Trophoblast cell (in vitro differentiated cells and primary cell): ENCODE data around the gene DTWD1.

Experiments
- DNase-seq, 2 donors: peaks; one replicate each; pipeline ENCODE4 v3.0.0-alpha.2; 2016
- H2AFZ ChIP-seq: 2 replicates; pipeline ENCODE4 v1.6.1; 2013; ENCODE audit warnings: low read length, moderate library complexity, mild to moderate bottlenecking; ENCODE audit not compliant: insufficient read depth, poor library complexity
- H2AK5ac ChIP-seq: 2 replicates; pipeline ENCODE4 v1.6.1; 2013; ENCODE audit warnings: mild to moderate bottlenecking, low read length
- H2BK120ac ChIP-seq: 2 replicates; pipeline ENCODE4 v1.6.1; 2013; ENCODE audit warnings: low read length, mild to moderate bottlenecking, moderate library complexity; ENCODE audit not compliant: insufficient read depth, poor library complexity
- H2BK12ac ChIP-seq: 2 replicates; pipeline ENCODE4 v1.6.1; 2013; ENCODE audit warnings: mild to moderate bottlenecking, low read length, moderate library complexity
- H2BK5ac ChIP-seq: 2 replicates; pipeline ENCODE4 v1.6.1; 2013; ENCODE audit warnings: low read length, low read depth, moderate library complexity, mild to moderate bottlenecking; ENCODE audit not compliant: poor library complexity
- H3K14ac ChIP-seq: 2 replicates; pipeline ENCODE4 v1.6.1; 2013; ENCODE audit warnings: mild to moderate bottlenecking, low read length
- H3K18ac ChIP-seq: 2 replicates; pipeline ENCODE4 v1.6.1; 2013; ENCODE audit warnings: mild to moderate bottlenecking, low read length
- H3K23ac ChIP-seq: 2 replicates; pipeline ENCODE4 v1.6.1; 2013; ENCODE audit warnings: low read length
- H3K27ac ChIP-seq: 2 replicates; pipeline ENCODE4 v1.5.1; 2013; ENCODE audit warnings: low read depth, mild to moderate bottlenecking, inconsistent platforms, low read length, moderate library complexity
- H3K27me3 ChIP-seq: 2 replicates; pipeline ENCODE4 v1.6.1; 2013; ENCODE audit warnings: inconsistent platforms, mild to moderate bottlenecking, low read length, moderate library complexity; ENCODE audit not compliant: insufficient read depth
- H3K36me3 ChIP-seq, 2 experiments: 1 replicate in 1 of 2; 2 replicates in 1 of 2; pipeline ENCODE4 v1.6.1; 2013; ENCODE audit warnings: low read length in 2 of 2, mild to moderate bottlenecking in 2 of 2, moderate library complexity in 1 of 2; ENCODE audit not compliant: insufficient read depth in 2 of 2, control insufficient read depth in 1 of 2
- H3K4ac ChIP-seq: 2 replicates; pipeline ENCODE4 v1.6.1; 2013; ENCODE audit warnings: low read depth, mild to moderate bottlenecking, low read length, moderate library complexity
- H3K4me1 ChIP-seq, 2 experiments: 1 replicate in 1 of 2; 2 replicates in 1 of 2; pipeline ENCODE4 v1.6.1; 2013; ENCODE audit warnings: low read length in 2 of 2, mild to moderate bottlenecking in 2 of 2, moderate library complexity in 1 of 2; ENCODE audit not compliant: insufficient read depth in 2 of 2, control insufficient read depth in 1 of 2
- H3K4me2 ChIP-seq: 2 replicates; pipeline ENCODE4 v1.6.1; 2013; ENCODE audit warnings: inconsistent platforms, mild to moderate bottlenecking, low read length, moderate library complexity
- H3K4me3 ChIP-seq: 2 replicates; pipeline ENCODE4 v1.5.1; 2013; ENCODE audit warnings: mild to moderate bottlenecking, low read depth, low read length, inconsistent platforms
- H3K79me1 ChIP-seq: one replicate; pipeline ENCODE4 v1.6.1; 2013; ENCODE audit warnings: low read length
- H3K79me2 ChIP-seq: 2 replicates; pipeline ENCODE4 v1.6.1; 2013; ENCODE audit warnings: low read length, mild to moderate bottlenecking; ENCODE audit not compliant: control insufficient read depth, insufficient read depth, poor library complexity
- H3K9ac ChIP-seq: 2 replicates; pipeline ENCODE4 v1.6.1; 2013; ENCODE audit warnings: mild to moderate bottlenecking, low read length
- H3K9me3 ChIP-seq: 2 replicates; pipeline ENCODE4 v1.6.1; 2013; ENCODE audit warnings: low read depth, mild to moderate bottlenecking, control low read depth, inconsistent platforms, low read length; ENCODE audit not compliant: insufficient read depth
- H4K12ac ChIP-seq: 2 replicates; pipeline ENCODE4 v1.6.1; 2013; ENCODE audit warnings: low read depth, mild to moderate bottlenecking, low read length, moderate library complexity
- H4K8ac ChIP-seq: 2 replicates; pipeline ENCODE4 v1.6.1; 2013; ENCODE audit warnings: low read depth, mild to moderate bottlenecking, low read length, moderate library complexity
- H4K91ac ChIP-seq: one replicate; pipeline ENCODE4 v1.6.1; 2013; ENCODE audit warnings: low read depth, mild to moderate bottlenecking, low read length, moderate library complexity
- WGBS: extraction: QIAGEN DNeasy Blood & Tissue Kit; methylation state at CpG from one replicate; pipeline ENCODE4 v1.1.7; 2013; ENCODE audit warnings: missing lambda C conversion rate; ENCODE audit not compliant: insufficient read length, insufficient coverage; ENCODE audit errors: extremely low coverage; 5-methylcytosine and 5-hydroxymethylcytosine counted together

Gene DTWD1

DNA sequence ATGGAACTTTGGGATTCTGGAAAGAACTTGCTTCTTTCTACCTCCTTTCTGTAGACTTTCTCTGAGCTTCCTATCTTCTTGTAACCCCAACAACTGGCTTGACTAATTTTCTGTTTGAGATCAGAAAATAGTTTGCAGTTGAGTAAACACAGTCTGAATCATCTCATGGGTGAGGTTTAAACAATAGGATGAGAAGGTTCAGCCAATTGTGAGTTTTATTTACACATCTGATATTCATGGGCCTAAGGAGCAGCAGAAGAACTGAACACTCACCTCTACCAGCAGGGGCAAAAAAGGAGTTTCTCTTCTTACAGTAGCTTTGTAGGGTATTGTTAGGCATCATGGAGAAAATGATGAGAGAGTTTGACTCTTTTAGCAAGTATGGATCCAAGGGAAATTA, 54.2 kb downstream of the DTWD1 start:
- Histone ChIP-seq H2BK120ac (no peak overlapping the region), H4K91ac (no peak overlapping the region), H4K12ac (no peak overlapping the region), H3K14ac (no peak overlapping the region), H3K9me3 (no peaks in the 10 kb centered on the region), H2AFZ (no peak overlapping the region), H3K27me3 (no peaks in the 10 kb centered on the region), H3K79me1 (no peaks in the 10 kb centered on the region), H3K4me1 (no peaks in the 10 kb centered on the region), H3K18ac (no peak overlapping the region), H3K9ac (no peak overlapping the region), H3K27ac (no peak overlapping the region), H3K79me2 (no peaks in the 10 kb centered on the region), H4K8ac (no peak overlapping the region), H3K4me2 (no peak overlapping the region), H2AK5ac (no peak overlapping the region), H3K4me3 (no peak overlapping the region), H3K36me3 (no peaks in the 10 kb centered on the region), H3K4ac (no peak overlapping the region), H3K23ac (no peak overlapping the region), H2BK5ac (no peak overlapping the region), H2BK12ac (no peak overlapping the region)
- DNase-seq, result peak in 1 of 2 donors; percentile 9

DNA sequence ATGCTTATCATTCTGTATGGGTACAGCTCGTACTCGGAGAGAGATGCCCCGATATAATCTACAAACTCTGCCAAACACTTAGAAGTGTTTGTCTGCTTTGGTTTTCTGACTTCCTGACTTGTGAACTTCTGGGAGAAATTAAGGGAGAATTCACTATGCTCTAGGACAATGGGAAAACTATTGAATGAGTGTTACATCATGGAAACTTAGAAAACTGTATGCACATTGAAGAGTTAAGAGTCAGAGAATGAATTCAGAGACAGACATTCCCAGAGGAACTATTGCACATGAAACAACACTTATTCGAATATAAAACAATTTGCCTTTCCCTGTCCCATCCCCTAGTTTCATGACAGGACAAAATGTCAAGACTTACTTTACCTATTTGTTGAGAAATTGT, 57.8 kb downstream of the DTWD1 start:
- no peak overlapping the region for H3K4me3 ChIP-seq
- H3K9ac ChIP-seq, result no peak overlapping the region
- H3K23ac ChIP-seq, result no peak overlapping the region
- no peaks in the 10 kb centered on the region for H3K79me1 ChIP-seq
- no peak overlapping the region for H3K18ac ChIP-seq
- H2AK5ac ChIP-seq, result no peak overlapping the region
- H3K36me3 ChIP-seq, result no peaks in the 10 kb centered on the region
- no peak overlapping the region for H2AFZ ChIP-seq
- H4K12ac ChIP-seq, result no peak overlapping the region
- H2BK120ac ChIP-seq, result no peak overlapping the region
- no CpG with 5 or more reads among the region's 4 CpGs for WGBS
- no peaks in the 10 kb centered on the region for H3K79me2 ChIP-seq
- no peaks in the 10 kb centered on the region for H3K9me3 ChIP-seq
- no peak overlapping the region for H2BK12ac ChIP-seq
- no peaks in the 10 kb centered on the region for H3K27me3 ChIP-seq
- no peak overlapping the region for H3K4ac ChIP-seq
- no peak for DNase-seq
- H4K91ac ChIP-seq, result no peak overlapping the region
- no peak overlapping the region for H3K14ac ChIP-seq
- no peak overlapping the region for H4K8ac ChIP-seq
- H3K4me1 ChIP-seq, result no peaks in the 10 kb centered on the region
- no peak overlapping the region for H3K4me2 ChIP-seq
- no peak overlapping the region for H2BK5ac ChIP-seq
- H3K27ac ChIP-seq, result no peak overlapping the region

GRCh38 chr15:49686599-49686998, 65.8 kb downstream of the DTWD1 start:
- no peak overlapping the region for H4K12ac ChIP-seq
- no peak overlapping the region for H2BK120ac ChIP-seq
- no peaks in the 10 kb centered on the region for H3K79me2 ChIP-seq
- H3K9ac ChIP-seq, result no peak overlapping the region
- no peak overlapping the region for H3K4ac ChIP-seq
- no peak overlapping the region for H2AFZ ChIP-seq
- no peaks in the 10 kb centered on the region for H3K79me1 ChIP-seq
- no peak overlapping the region for H2BK12ac ChIP-seq
- no peak overlapping the region for H3K14ac ChIP-seq
- H2AK5ac ChIP-seq, result no peak overlapping the region
- no peak overlapping the region for H2BK5ac ChIP-seq
- H3K18ac ChIP-seq, result no peak overlapping the region
- H3K27me3 ChIP-seq, result no peaks in the 10 kb centered on the region
- H3K23ac ChIP-seq, result no peak overlapping the region
- H3K4me3 ChIP-seq, result no peak overlapping the region
- H3K27ac ChIP-seq, result no peak overlapping the region
- no peak overlapping the region for H4K91ac ChIP-seq
- H3K36me3 ChIP-seq, result no peaks in the 10 kb centered on the region
- no peaks in the 10 kb centered on the region for H3K4me1 ChIP-seq
- H3K4me2 ChIP-seq, result no peak overlapping the region
- H3K9me3 ChIP-seq, result no peaks in the 10 kb centered on the region
- no peak for DNase-seq
- H4K8ac ChIP-seq, result no peak overlapping the region
- no CpG with 5 or more reads among the region's 1 CpG for WGBS

- Histone ChIP-seq H4K8ac (no peak overlapping the region), H2AFZ (no peak overlapping the region), H2BK120ac (no peak overlapping the region), H3K9me3 (no peaks in the 10 kb centered on the region), H3K79me2 (no peaks in the 10 kb centered on the region), H3K4ac (no peak overlapping the region), H3K9ac (no peak overlapping the region), H3K23ac (no peak overlapping the region), H2AK5ac (no peak overlapping the region), H3K27me3 (no peaks in the 10 kb centered on the region), H2BK12ac (no peak overlapping the region), H4K12ac (no peak overlapping the region), H3K79me1 (no peaks in the 10 kb centered on the region), H3K18ac (no peak overlapping the region), H2BK5ac (no peak overlapping the region), H3K4me2 (no peak overlapping the region), H3K27ac (no peak overlapping the region), H3K4me3 (no peak overlapping the region), H4K91ac (no peak overlapping the region), H3K14ac (no peak overlapping the region), H3K36me3 (no peaks in the 10 kb centered on the region), H3K4me1 (no peaks in the 10 kb centered on the region)
- DNase-seq, result no peak
- no CpG with 5 or more reads among the region's 3 CpGs for WGBS
Measured at GRCh38 chr15:49688135-49688790, 67.4 kb downstream of the DTWD1 start.
